OCI-LY3 (cell line): Measurements from ENCODE around the gene UMODL1.

Experiments used
- H2AFZ ChIP-seq: fragments of 200-600, 300-600 bp; shearing (Covaris generic); 2 replicates; pipeline ENCODE4 v1.6.0; 2014; ENCODE audit warnings: antibody characterized with exemption, low read depth, low read length
- H3K27ac ChIP-seq: fragments of 200-600, 300-600 bp; sonication (generic); 2 replicates; pipeline ENCODE4 v1.5.1; 2014; ENCODE audit warnings: mild to moderate bottlenecking, low read length, moderate library complexity, mixed read lengths
- H3K27me3 ChIP-seq: fragments of 200-600, 300-600 bp; sonication (generic); 2 replicates; pipeline ENCODE4 v1.6.1; 2014; ENCODE audit warnings: low read depth, low read length, mixed read lengths
- H3K36me3 ChIP-seq: fragments of 200-600, 300-600 bp; sonication (generic); replicated peaks from 2 replicates; pipeline ENCODE3; 2014; ENCODE audit warnings: low read depth, low read length, mixed read lengths
- H3K4me1 ChIP-seq: fragments of 300-600, 200-600 bp; sonication (generic); 2 replicates; pipeline ENCODE4 v1.6.1; 2014; ENCODE audit warnings: low read length, mixed read lengths
- H3K4me2 ChIP-seq: fragments of 200-600, 300-600 bp; sonication (generic); 2 replicates; pipeline ENCODE4 v1.6.1; 2014; ENCODE audit warnings: low read length, mixed read lengths
- H3K4me3 ChIP-seq: fragments of 300-600, 200-600 bp; sonication (generic); 2 replicates; pipeline ENCODE4 v1.5.1; 2014; ENCODE audit warnings: antibody characterized with exemption, mild to moderate bottlenecking, low read length, moderate library complexity
- H3K79me2 ChIP-seq: fragments of 300-600, 200-600 bp; shearing (Covaris generic); 2 replicates; pipeline ENCODE4 v1.6.1; 2014; ENCODE audit warnings: mild to moderate bottlenecking, low read length, mixed read lengths
- H3K9ac ChIP-seq: fragments of 300-600, 200-600 bp; shearing (Covaris generic); 2 replicates; pipeline ENCODE4 v1.6.0; 2014; ENCODE audit warnings: mild to moderate bottlenecking, low read length, moderate library complexity
- H3K9me3 ChIP-seq: fragments of 200-600, 300-600 bp; shearing (Covaris generic); 2 replicates; pipeline ENCODE4 v1.6.1; 2014; ENCODE audit warnings: low read length, mixed read lengths; ENCODE audit not compliant: insufficient read depth
- H4K20me1 ChIP-seq: fragments of 200-600, 300-600 bp; sonication (generic); 2 replicates; pipeline ENCODE4 v1.6.1; 2016; ENCODE audit warnings: low read length, mixed read lengths; ENCODE audit not compliant: insufficient read depth
- CTCF ChIP-seq: fragments of 200-600, 300-600 bp; sonication (generic); IDR thresholded peaks from 2 replicates; pipeline ENCODE4 v1.5.1; 2014; ENCODE audit warnings: antibody characterized with exemption, low read length, low read depth
- EZH2phosphoT487 ChIP-seq: fragments of 200-600 bp; shearing (Covaris generic); IDR thresholded peaks from 2 replicates; pipeline ENCODE4 v1.6.1; 2018; ENCODE audit warnings: antibody characterized with exemption, mixed run types, low read depth

Gene UMODL1

GRCh38 chr21:42189431-42189830, 118.3 kb downstream of the UMODL1 start:
- Histone ChIP-seq H3K27me3 (no peaks in the 10 kb centered on the region), H3K9ac (no peak overlapping the region), H4K20me1 (no peaks in the 10 kb centered on the region), H3K9me3 (no peaks in the 10 kb centered on the region), H3K4me1 (peaks cover 16% of the 10 kb centered on the region), H3K4me2 (no peak overlapping the region), H2AFZ (no peak overlapping the region), H3K79me2 (no peaks in the 10 kb centered on the region), H3K36me3 (no peaks in the 10 kb centered on the region), H3K4me3 (no peak overlapping the region), H3K27ac (no peak overlapping the region)
- TF ChIP-seq EZH2phosphoT487 = no peak
- no peak for TF ChIP-seq CTCF

GRCh38 chr21:42189860-42190485, 118.9 kb downstream of the UMODL1 start:
- no peaks in the 10 kb centered on the region for H4K20me1 ChIP-seq
- no peak overlapping the region for H3K4me2 ChIP-seq
- no peaks in the 10 kb centered on the region for H3K36me3 ChIP-seq
- no peaks in the 10 kb centered on the region for H3K9me3 ChIP-seq
- no peaks in the 10 kb centered on the region for H3K27me3 ChIP-seq
- H3K9ac ChIP-seq = no peak overlapping the region
- peaks cover 16% of the 10 kb centered on the region for H3K4me1 ChIP-seq
- H3K4me3 ChIP-seq = no peak overlapping the region
- H3K27ac ChIP-seq = no peak overlapping the region
- H3K79me2 ChIP-seq = no peaks in the 10 kb centered on the region
- no peak overlapping the region for H2AFZ ChIP-seq
- no peak for TF ChIP-seq EZH2phosphoT487
- TF ChIP-seq CTCF = no peak

- H3K4me2 ChIP-seq = no peak overlapping the region
- no peaks in the 10 kb centered on the region for H3K36me3 ChIP-seq
- no peak overlapping the region for H3K27ac ChIP-seq
- H3K9me3 ChIP-seq = no peaks in the 10 kb centered on the region
- H3K27me3 ChIP-seq = no peaks in the 10 kb centered on the region
- H3K79me2 ChIP-seq = no peaks in the 10 kb centered on the region
- H3K4me3 ChIP-seq = no peak overlapping the region
- no peaks in the 10 kb centered on the region for H4K20me1 ChIP-seq
- TF ChIP-seq EZH2phosphoT487 (no peak), CTCF (no peak)
- H3K4me1 ChIP-seq = peaks cover 16% of the 10 kb centered on the region
- H2AFZ ChIP-seq = no peak overlapping the region
- H3K9ac ChIP-seq = no peak overlapping the region
Measured at GRCh38 chr21:42190486-42190863, 119.4 kb downstream of the UMODL1 start.

- no peaks in the 10 kb centered on the region for H3K36me3 ChIP-seq
- no peaks in the 10 kb centered on the region for H3K79me2 ChIP-seq
- H3K9me3 ChIP-seq = no peaks in the 10 kb centered on the region
- TF ChIP-seq EZH2phosphoT487 (no peak), CTCF (no peak)
- no peaks in the 10 kb centered on the region for H3K27me3 ChIP-seq
- H3K9ac ChIP-seq = no peak overlapping the region
- no peaks in the 10 kb centered on the region for H4K20me1 ChIP-seq
- no peak overlapping the region for H3K4me3 ChIP-seq
- no peak overlapping the region for H2AFZ ChIP-seq
- H3K4me2 ChIP-seq = no peak overlapping the region
- no peak overlapping the region for H3K27ac ChIP-seq
- H3K4me1 ChIP-seq = peaks cover 16% of the 10 kb centered on the region
Measured at GRCh38 chr21:42191064-42191463, 119.9 kb downstream of the UMODL1 start.
